A673 (cell line): ENCODE data around the gene P2RY13.

Source experiments
- CTCF ChIP-seq: fragments of 300-800, 200-600 bp; sonication (generic); conservative IDR thresholded peaks from 2 replicates; pipeline ENCODE4 v1.5.1; 2017; ENCODE audit warnings: low read depth, mild to moderate bottlenecking, antibody characterized with exemption, low read length, moderate library complexity, mixed read lengths
- EZH2 ChIP-seq: fragments of 200-600 bp; sonication (generic); IDR thresholded peaks from 2 replicates; pipeline ENCODE4 v1.6.1; 2017; ENCODE audit warnings: borderline replicate concordance, low read depth, mild to moderate bottlenecking, mixed read lengths, antibody characterized with exemption, low read length; ENCODE audit not compliant: poor library complexity, severe bottlenecking

- TF ChIP-seq EZH2 = no peak
- TF ChIP-seq CTCF = no peak
These were observed 43.4 kb downstream of the P2RY13 start for GRCh38 chr3:151285940-151286339.
